HepG2 (cell line): Measurements from ENCODE around the gene TAS1R3. TPM values are rescaled to one million over a fixed set of nuclear protein-coding genes. Genes with fewer than 3 reads are reported as not detected.

Source experiments
- CEBPG ChIP-seq: IDR thresholded peaks from 2 replicates; pipeline ENCODE4 v1.6.1; 2016
- HES4 ChIP-seq: sonication (generic); formaldehyde crosslinking; IDR thresholded peaks from 2 replicates; pipeline ENCODE4 v1.9.0; 2021; ENCODE audit warnings: mild to moderate bottlenecking, missing genetic modification reagents, borderline replicate concordance
- KLF9 ChIP-seq: IDR thresholded peaks from 2 replicates; pipeline ENCODE4 v1.6.1; 2016; ENCODE audit warnings: low read depth
- LRRFIP1 ChIP-seq: sonication (generic); formaldehyde crosslinking; conservative IDR thresholded peaks from 2 replicates; pipeline ENCODE4 v1.4.0; 2020; ENCODE audit warnings: missing genetic modification reagents
- MED13 ChIP-seq: sonication (generic); formaldehyde crosslinking; IDR thresholded peaks from 2 replicates; pipeline ENCODE4 v1.5.0; 2020; ENCODE audit warnings: missing genetic modification reagents
- MYNN ChIP-seq: sonication (generic); formaldehyde crosslinking; IDR thresholded peaks from 2 replicates; pipeline ENCODE4 v1.4.0; 2020; ENCODE audit warnings: mild to moderate bottlenecking, low read depth, missing genetic modification reagents
- SNAPC4 ChIP-seq: sonication (generic); formaldehyde crosslinking; IDR thresholded peaks from 2 replicates; pipeline ENCODE4 v1.4.0; 2020; ENCODE audit warnings: mild to moderate bottlenecking, missing genetic modification reagents
- SRF ChIP-seq: IDR thresholded peaks from 2 replicates; pipeline ENCODE4 v1.6.1; 2011; ENCODE audit warnings: mild to moderate bottlenecking, low read depth, low read length, moderate library complexity
- ZBTB14 ChIP-seq: sonication (generic); formaldehyde crosslinking; IDR thresholded peaks from 2 replicates; pipeline ENCODE4 v1.4.0; 2020; ENCODE audit warnings: missing genetic modification reagents
- ZNF138 ChIP-seq: sonication (generic); formaldehyde crosslinking; IDR thresholded peaks from 2 replicates; pipeline ENCODE4 v1.5.0; 2020; ENCODE audit warnings: mild to moderate bottlenecking, low read depth, missing genetic modification reagents
- ZNF230 ChIP-seq: sonication (generic); formaldehyde crosslinking; IDR thresholded peaks from 2 replicates; pipeline ENCODE4 v1.4.0; 2020; ENCODE audit warnings: mild to moderate bottlenecking, missing genetic modification reagents
- ZNF317 ChIP-seq: sonication (generic); formaldehyde crosslinking; IDR thresholded peaks from 2 replicates; pipeline ENCODE4 v1.5.0; 2020; ENCODE audit warnings: mild to moderate bottlenecking, missing genetic modification reagents
- ZNF451 ChIP-seq: sonication (generic); formaldehyde crosslinking; IDR thresholded peaks from 2 replicates; pipeline ENCODE4 v1.5.0; 2020; ENCODE audit warnings: mild to moderate bottlenecking, missing genetic modification reagents
- ZNF468 ChIP-seq: sonication (generic); formaldehyde crosslinking; IDR thresholded peaks from 2 replicates; pipeline ENCODE4 v1.8.0; 2022; ENCODE audit warnings: mild to moderate bottlenecking, moderate library complexity, missing genetic modification reagents
- ZNF572 ChIP-seq: sonication (generic); formaldehyde crosslinking; IDR thresholded peaks from 2 replicates; pipeline ENCODE4 v1.5.1; 2020; ENCODE audit warnings: mild to moderate bottlenecking, missing genetic modification reagents
- ZNF580 ChIP-seq: IDR thresholded peaks from 2 replicates; pipeline ENCODE4 v1.6.1; 2016; ENCODE audit warnings: low read depth, borderline replicate concordance
- ZNF674 ChIP-seq: sonication (generic); formaldehyde crosslinking; IDR thresholded peaks from 2 replicates; pipeline ENCODE4 v1.5.0; 2020; ENCODE audit warnings: low read depth, mild to moderate bottlenecking, missing genetic modification reagents
- ZNF75D ChIP-seq: sonication (generic); formaldehyde crosslinking; IDR thresholded peaks from 2 replicates; pipeline ENCODE4 v1.8.1; 2023; ENCODE audit warnings: missing genetic modification reagents, mild to moderate bottlenecking, borderline replicate concordance
- ZSCAN29 ChIP-seq: sonication (generic); formaldehyde crosslinking; conservative IDR thresholded peaks from 2 replicates; pipeline ENCODE4 v1.4.0; 2020; ENCODE audit warnings: mild to moderate bottlenecking, missing genetic modification reagents
- ZSCAN5A ChIP-seq: sonication (generic); formaldehyde crosslinking; IDR thresholded peaks from 2 replicates; pipeline ENCODE4 v1.8.0; 2022; ENCODE audit warnings: mild to moderate bottlenecking, missing genetic modification reagents, borderline replicate concordance
- polyA plus RNA-seq, 8 experiments: library from polyadenylated mRNA; depleted of rRNA in 3 of 8; stranded (reverse) in 7 of 8; unstranded in 1 of 8; fragments of >200 nt; fragmentation: Illumina TruSeq in 4 of 8; extraction: Trizol in 4 of 8; gene quantifications; 2 replicates each; pipeline versions ENCODE4 v1.2.1 to v1.2.3, GENCODE V29; 2011 to 2016; ENCODE audit warnings: low read depth in 4 of 8, missing spikeins in 1 of 8, mixed read lengths in 1 of 8; ENCODE audit not compliant: insufficient read depth in 1 of 8
- total RNA-seq, 5 experiments: library from RNA; depleted of rRNA; stranded (reverse); fragments of >200 nt; fragmentation: Illumina TruSeq; extraction: Trizol; gene quantifications; 2 replicates each; pipeline ENCODE4 v1.2.3, GENCODE V29; 2016; ENCODE audit warnings: low read depth in 1 of 5

TAS1R3 gene
- total and polyA plus RNA-seq, 2 of the 13 experiments (the other 11 are each of a cell fraction or from before 2014, with no cell fraction given): 0.13 to 0.15 TPM

- TF ChIP-seq LRRFIP1 (CRISPR knock-in tag) (0 out of 2 replicates have a peak, but pooled peaks have one; percentile 67), ZNF75D (peak; percentile 52; the same call in 1 of the 2 replicates), HES4 (CRISPR knock-in tag) (peak; percentile 87), ZNF674 (CRISPR knock-in tag) (no peak), ZNF317 (CRISPR knock-in tag) (peak; percentile 84), ZNF468 (CRISPR knock-in tag) (no peak), ZNF451 (CRISPR knock-in tag) (0 out of 2 replicates have a peak, but pooled peaks have one; percentile 55), KLF9 (CRISPR knock-in tag) (no peak), ZBTB14 (no peak), SNAPC4 (CRISPR knock-in tag) (no peak), ZSCAN29 (CRISPR knock-in tag) (no peak), ZNF230 (no peak), CEBPG (CRISPR knock-in tag) (no peak), MED13 (CRISPR knock-in tag) (peak; percentile 72), SRF (no peak), MYNN (CRISPR knock-in tag) (no peak), ZNF580 (CRISPR knock-in tag) (0 out of 2 replicates have a peak, but pooled peaks have one; percentile 30), ZNF572 (no peak), ZNF138 (CRISPR knock-in tag) (peak; percentile 88; the same call in 1 of the 2 replicates), ZSCAN5A (CRISPR knock-in tag) (no peak)
These were observed 3.8 kb downstream of the TAS1R3 start (continued) for GRCh38 chr1:1334835-1335234.
